Peyer's patch (tissue), 4 donors: ENCODE results near the gene IGFBPL1. TPM values are rescaled to one million over a fixed set of nuclear protein-coding genes. Genes with fewer than 3 reads are reported as not detected.

ENCODE experiments used
- DNase-seq, 3 donors: peaks; one replicate each; pipeline ENCODE4 v3.0.0-alpha.2; 2017 to 2019
- H3K27ac ChIP-seq, 4 donors: fragments of 200-600 bp; sonication (generic); one replicate each; pipeline ENCODE4 v1.5.1; 2016 to 2019
- H3K27me3 ChIP-seq, 2 donors: fragments of 200-600 bp; sonication (generic); one replicate each; pipeline ENCODE4 v1.5.1; 2019
- H3K36me3 ChIP-seq, 3 donors: fragments of 200-600 bp; sonication (generic); one replicate each; pipeline ENCODE4 v1.5.1; 2016 to 2019
- H3K4me1 ChIP-seq, 4 donors: fragments of 200-600 bp; sonication (generic); one replicate each; pipeline ENCODE4 v1.5.1; 2016 to 2019
- H3K4me3 ChIP-seq, 4 donors: fragments of 200-600 bp; sonication (generic); 1 replicate in 3 of 4; 2 replicates in 1 of 4; pipeline ENCODE4 v1.5.1; 2016 to 2019; ENCODE audit warnings: mild to moderate bottlenecking in 1 of 4
- H3K9me3 ChIP-seq, 4 donors: fragments of 200-600 bp; sonication (generic); one replicate each; pipeline ENCODE4 v1.5.1; 2016 to 2019; ENCODE audit warnings: mild to moderate bottlenecking in 1 of 4
- POLR2A ChIP-seq, 2 donors: fragments of 450-650 bp; IDR thresholded peaks; one replicate each; pipeline ENCODE4 v1.5.1; 2017; ENCODE audit warnings: antibody characterized with exemption in 2 of 2, mild to moderate bottlenecking in 2 of 2, moderate library complexity in 2 of 2
- total RNA-seq, 4 donors: library from RNA; depleted of rRNA; stranded (reverse); fragments of >200 nt; gene quantifications; one replicate each; pipeline ENCODE4 v1.1.0, GENCODE V29; 2016
- TF ChIP-seq, protein P1 (sequence below), 6 experiments: fragments of 450-650 bp in 4 of 6; fragments of 200-600 bp in 2 of 6; sonication (generic) in 1 of 6; IDR thresholded peaks; one replicate each; pipeline ENCODE4 v1.5.1; 2017 to 2019; ENCODE audit warnings: antibody characterized with exemption in 6 of 6, mild to moderate bottlenecking in 3 of 6, moderate library complexity in 1 of 6

The IGFBPL1 gene
- total RNA-seq, 4 donors from 2014 or later: 1.2 to 1.4 TPM; not detected in 2

DNA sequence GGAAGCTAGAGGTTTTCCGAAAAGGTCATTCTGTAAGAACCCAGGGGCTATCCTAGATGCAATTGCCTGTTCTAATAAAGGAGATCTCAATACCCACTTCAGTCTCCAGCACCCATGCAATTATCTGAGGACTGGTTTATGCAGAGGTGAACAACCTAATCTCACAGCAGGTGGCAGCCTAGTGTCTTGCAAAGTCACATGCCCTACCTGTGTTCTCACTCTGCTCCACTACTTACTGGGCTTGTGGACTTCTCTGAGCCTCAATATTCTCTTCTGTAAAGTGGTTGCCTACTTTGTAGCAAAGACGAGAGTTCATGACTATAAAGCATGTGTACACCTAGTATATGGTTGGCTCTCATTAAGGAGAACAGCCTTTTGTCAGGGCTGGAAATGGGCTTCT lies 52.8 kb downstream of the IGFBPL1 start:
- no peaks in the 10 kb centered on the region for H3K4me1 ChIP-seq
- no peaks in the 10 kb centered on the region for H3K36me3 ChIP-seq
- no peak for TF ChIP-seq POLR2A (IDR thresholded peaks at IDR 0.05)
- TF ChIP-seq, protein P1, sequence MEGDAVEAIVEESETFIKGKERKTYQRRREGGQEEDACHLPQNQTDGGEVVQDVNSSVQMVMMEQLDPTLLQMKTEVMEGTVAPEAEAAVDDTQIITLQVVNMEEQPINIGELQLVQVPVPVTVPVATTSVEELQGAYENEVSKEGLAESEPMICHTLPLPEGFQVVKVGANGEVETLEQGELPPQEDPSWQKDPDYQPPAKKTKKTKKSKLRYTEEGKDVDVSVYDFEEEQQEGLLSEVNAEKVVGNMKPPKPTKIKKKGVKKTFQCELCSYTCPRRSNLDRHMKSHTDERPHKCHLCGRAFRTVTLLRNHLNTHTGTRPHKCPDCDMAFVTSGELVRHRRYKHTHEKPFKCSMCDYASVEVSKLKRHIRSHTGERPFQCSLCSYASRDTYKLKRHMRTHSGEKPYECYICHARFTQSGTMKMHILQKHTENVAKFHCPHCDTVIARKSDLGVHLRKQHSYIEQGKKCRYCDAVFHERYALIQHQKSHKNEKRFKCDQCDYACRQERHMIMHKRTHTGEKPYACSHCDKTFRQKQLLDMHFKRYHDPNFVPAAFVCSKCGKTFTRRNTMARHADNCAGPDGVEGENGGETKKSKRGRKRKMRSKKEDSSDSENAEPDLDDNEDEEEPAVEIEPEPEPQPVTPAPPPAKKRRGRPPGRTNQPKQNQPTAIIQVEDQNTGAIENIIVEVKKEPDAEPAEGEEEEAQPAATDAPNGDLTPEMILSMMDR (IDR thresholded peaks at IDR 0.05): peak in 4 of 6 experiments; percentile 13 to 76 (median 70)
- no peaks in the 10 kb centered on the region for H3K9me3 ChIP-seq
- peak in 1 of 3 donors; percentile 66 for DNase-seq
- H3K27me3 ChIP-seq: no peaks in the 10 kb centered on the region
- no peak overlapping the region for H3K27ac ChIP-seq
- H3K4me3 ChIP-seq: no peak overlapping the region

DNA sequence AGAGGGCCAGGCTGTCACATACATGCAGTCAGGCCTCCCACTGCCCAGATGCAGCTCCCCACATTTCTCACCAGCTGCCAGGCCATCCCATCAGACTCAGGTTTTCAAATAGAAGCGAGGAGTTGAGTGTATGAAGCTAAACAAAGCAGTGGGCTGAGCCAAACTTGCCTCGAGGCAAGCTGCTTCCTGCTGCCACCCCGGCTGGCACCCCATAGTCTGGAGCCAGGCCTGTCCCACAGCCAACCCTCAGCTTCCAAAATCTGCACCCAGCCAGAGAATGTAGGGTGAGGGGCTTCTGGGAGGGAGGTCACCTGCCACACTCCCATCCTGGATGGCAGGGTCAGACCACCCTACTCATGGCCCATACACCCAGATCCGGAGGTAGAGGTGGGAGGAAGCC lies 54.1 kb downstream of the IGFBPL1 start:
- Histone ChIP-seq H3K36me3 (no peaks in the 10 kb centered on the region), H3K9me3 (no peaks in the 10 kb centered on the region), H3K27ac (no peak overlapping the region), H3K4me3 (no peak overlapping the region), H3K27me3 (no peaks in the 10 kb centered on the region), H3K4me1 (no peaks in the 10 kb centered on the region)
- TF ChIP-seq POLR2A (IDR thresholded peaks at IDR 0.05): no peak
- TF ChIP-seq, protein P1 (IDR thresholded peaks at IDR 0.05): no peak
- no peak for DNase-seq

DNA sequence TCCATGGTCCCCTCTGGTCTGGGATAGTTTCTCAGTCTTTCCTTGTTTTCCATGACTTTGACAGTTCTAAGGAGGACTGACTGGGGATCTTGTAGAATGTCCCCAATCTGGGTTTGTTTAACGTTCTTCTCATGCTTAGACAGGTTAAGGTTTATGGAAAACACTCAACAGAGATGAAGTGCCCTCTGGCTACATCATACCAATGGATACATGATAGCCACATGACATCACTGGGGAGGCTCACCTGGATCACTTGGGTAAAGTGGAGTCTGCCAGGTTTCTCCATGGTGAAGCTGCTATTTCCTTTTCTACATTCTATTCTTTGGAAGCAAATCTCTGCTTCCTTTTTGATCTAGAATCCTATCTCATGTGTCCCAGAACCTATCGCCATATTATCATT lies 55.5 kb downstream of the IGFBPL1 start:
- no peak for DNase-seq
- H3K4me1 ChIP-seq: no peaks in the 10 kb centered on the region
- no peaks in the 10 kb centered on the region for H3K27me3 ChIP-seq
- H3K9me3 ChIP-seq: no peaks in the 10 kb centered on the region
- no peaks in the 10 kb centered on the region for H3K36me3 ChIP-seq
- no peak overlapping the region for H3K4me3 ChIP-seq
- H3K27ac ChIP-seq: no peak overlapping the region
- TF ChIP-seq, protein P1 (IDR thresholded peaks at IDR 0.05): no peak
- no peak for TF ChIP-seq POLR2A (IDR thresholded peaks at IDR 0.05)

DNA sequence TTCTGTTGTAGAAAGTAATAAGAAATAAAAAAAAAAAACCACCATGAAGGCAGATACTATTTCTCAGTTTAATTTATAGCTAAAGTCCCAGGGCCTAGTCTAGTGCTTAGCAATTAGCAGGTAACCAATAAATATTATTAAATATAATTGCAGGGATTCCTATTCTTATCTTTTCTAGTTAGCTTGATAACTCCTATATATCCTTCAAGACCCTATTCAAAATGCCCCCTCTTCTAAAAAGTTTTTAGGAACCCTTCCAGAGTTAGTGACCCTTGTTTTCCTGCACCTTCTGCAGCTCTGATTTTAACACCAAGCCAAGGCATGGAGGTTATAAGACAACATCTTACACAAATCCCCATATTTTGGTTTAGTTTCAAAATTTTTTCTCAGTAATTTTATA lies 56.4 kb downstream of the IGFBPL1 start:
- Histone ChIP-seq H3K4me1 (no peaks in the 10 kb centered on the region), H3K36me3 (no peaks in the 10 kb centered on the region), H3K4me3 (no peak overlapping the region), H3K27ac (no peak overlapping the region), H3K9me3 (no peaks in the 10 kb centered on the region), H3K27me3 (no peaks in the 10 kb centered on the region)
- no peak for DNase-seq
- TF ChIP-seq POLR2A (IDR thresholded peaks at IDR 0.05): no peak
- TF ChIP-seq, protein P1 (IDR thresholded peaks at IDR 0.05): no peak

DNA sequence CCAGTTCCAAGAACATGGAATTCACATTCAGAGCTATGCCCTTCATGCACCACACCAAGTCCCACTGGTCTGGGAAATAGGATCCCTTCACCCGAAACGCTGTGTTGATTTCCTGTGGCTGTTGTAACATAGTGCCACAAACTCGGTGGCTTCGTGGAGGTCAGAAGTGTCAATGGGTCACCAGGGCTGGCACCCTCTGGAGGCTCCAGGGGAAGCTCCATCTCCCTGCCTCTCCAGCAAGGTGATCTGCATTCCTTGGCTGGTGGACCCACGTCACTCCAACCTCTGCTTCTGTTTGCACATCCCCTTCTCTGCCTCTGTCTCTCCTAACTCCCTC lies 60.7 kb downstream of the IGFBPL1 start:
- peak in 1 of 3 donors; percentile 44 for DNase-seq
- no peak overlapping the region for H3K27ac ChIP-seq
- H3K4me3 ChIP-seq: no peak overlapping the region
- H3K27me3 ChIP-seq: no peaks in the 10 kb centered on the region
- H3K4me1 ChIP-seq: no peaks in the 10 kb centered on the region
- no peaks in the 10 kb centered on the region for H3K9me3 ChIP-seq
- H3K36me3 ChIP-seq: no peaks in the 10 kb centered on the region
- no peak for TF ChIP-seq POLR2A (IDR thresholded peaks at IDR 0.05)

DNA sequence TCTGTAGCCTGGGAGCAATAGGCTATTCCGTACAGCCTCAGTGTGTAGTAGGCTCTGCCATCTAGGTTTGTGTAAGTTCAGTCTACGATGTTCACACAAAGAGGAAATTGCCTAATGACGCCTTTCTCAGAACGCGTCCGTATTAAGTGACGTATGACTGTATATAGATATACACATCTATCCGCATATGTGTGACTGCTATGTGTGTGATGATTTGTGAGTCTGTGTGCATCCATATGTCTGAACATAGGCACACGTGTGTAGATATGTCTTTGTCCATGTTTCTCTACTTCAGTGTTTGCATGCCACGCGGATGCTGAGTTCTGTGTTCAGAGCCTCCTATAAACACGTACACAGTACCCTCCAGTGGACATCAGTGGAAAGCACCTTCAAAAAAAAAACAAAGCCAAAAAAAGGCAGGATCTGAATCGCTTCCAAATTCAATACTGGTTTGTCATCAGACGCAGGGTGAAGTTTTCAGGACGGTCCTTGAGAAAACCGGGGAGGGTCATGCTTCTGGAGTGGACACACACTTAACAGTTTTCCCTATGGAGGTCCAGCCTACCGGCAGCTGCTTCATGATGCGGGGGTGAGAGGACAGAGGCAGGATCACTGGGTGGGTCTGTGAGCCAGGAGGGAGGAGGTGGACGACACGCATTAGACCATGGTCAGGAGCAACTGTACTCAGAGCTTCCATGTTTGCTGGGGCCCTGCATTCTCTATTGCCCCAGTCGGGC lies 61.2 kb downstream of the IGFBPL1 start:
- no peak for TF ChIP-seq POLR2A (IDR thresholded peaks at IDR 0.05)
- TF ChIP-seq, protein P1 (IDR thresholded peaks at IDR 0.05): peak in 3 of 6 experiments; percentile 27 to 55 (median 51)
- peak overlapping the region in 1 of 4 donors; percentile 13 for H3K27ac ChIP-seq
- no peaks in the 10 kb centered on the region for H3K36me3 ChIP-seq
- no peaks in the 10 kb centered on the region for H3K4me1 ChIP-seq
- H3K4me3 ChIP-seq: no peak overlapping the region
- H3K9me3 ChIP-seq: no peaks in the 10 kb centered on the region
- no peaks in the 10 kb centered on the region for H3K27me3 ChIP-seq
- DNase-seq: peak in 1 of 3 donors; percentile 48
